ENCODE results near the gene SPEF2.

DNA sequence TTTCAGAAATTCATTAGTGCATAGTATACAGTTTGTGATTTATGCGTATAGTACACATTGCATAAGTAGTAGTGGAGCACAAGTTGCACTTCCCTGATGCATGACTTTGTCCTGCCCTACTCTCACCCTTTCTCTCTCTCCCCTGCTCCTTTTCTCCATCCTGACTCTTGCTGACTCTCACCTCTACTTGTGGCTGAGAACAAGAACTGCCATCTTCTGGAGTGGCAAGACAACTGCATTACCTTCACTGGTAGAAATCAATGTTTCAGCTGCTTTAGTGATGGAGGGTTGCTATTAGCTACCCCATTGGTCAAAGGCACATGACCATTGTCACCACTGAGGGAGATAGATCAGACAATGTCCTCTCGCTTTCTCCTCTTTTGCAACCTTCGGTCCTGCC lies 26.9 kb downstream of the SPEF2 start:
- TF ChIP-seq POLR2AphosphoS5 (IDR thresholded peaks at IDR 0.05) (no peak), POLR2A (IDR thresholded peaks at IDR 0.05) (no peak)
- TF ChIP-seq, protein P1, sequence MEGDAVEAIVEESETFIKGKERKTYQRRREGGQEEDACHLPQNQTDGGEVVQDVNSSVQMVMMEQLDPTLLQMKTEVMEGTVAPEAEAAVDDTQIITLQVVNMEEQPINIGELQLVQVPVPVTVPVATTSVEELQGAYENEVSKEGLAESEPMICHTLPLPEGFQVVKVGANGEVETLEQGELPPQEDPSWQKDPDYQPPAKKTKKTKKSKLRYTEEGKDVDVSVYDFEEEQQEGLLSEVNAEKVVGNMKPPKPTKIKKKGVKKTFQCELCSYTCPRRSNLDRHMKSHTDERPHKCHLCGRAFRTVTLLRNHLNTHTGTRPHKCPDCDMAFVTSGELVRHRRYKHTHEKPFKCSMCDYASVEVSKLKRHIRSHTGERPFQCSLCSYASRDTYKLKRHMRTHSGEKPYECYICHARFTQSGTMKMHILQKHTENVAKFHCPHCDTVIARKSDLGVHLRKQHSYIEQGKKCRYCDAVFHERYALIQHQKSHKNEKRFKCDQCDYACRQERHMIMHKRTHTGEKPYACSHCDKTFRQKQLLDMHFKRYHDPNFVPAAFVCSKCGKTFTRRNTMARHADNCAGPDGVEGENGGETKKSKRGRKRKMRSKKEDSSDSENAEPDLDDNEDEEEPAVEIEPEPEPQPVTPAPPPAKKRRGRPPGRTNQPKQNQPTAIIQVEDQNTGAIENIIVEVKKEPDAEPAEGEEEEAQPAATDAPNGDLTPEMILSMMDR (IDR thresholded peaks at IDR 0.05), result no peak
